HuH-7 (cell line): ENCODE data around the gene IL7R.
"Not testable (repeated sequence)": the region's sequence is repeated elsewhere in the genome, so short reads cannot be mapped to it uniquely, and the experiment has no call there.

Experiments
- DNase-seq: peaks from one replicate; pipeline ENCODE4 v3.0.0; 2011; ENCODE audit warnings: low spot score

The IL7R gene

DNA sequence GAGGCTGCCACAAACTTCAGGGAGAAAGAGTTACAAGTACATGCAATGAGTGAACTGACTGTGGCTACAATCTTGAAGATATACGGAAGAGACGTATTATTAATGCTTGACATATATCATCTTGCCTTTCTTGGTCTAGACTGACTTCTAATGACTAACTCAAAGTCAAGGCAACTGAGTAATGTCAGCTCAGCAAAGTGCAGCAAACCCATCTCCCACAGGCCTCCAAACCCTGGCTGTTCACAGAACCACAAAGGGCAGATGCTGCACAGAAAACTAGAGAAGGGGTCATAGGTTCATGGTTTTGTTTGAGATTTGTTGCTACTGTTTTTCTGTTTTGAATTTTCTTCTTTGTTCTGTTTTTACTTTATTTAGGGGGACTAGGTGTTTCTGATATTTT lies 21.0 kb downstream of the IL7R start:
- no peak for DNase-seq

DNA sequence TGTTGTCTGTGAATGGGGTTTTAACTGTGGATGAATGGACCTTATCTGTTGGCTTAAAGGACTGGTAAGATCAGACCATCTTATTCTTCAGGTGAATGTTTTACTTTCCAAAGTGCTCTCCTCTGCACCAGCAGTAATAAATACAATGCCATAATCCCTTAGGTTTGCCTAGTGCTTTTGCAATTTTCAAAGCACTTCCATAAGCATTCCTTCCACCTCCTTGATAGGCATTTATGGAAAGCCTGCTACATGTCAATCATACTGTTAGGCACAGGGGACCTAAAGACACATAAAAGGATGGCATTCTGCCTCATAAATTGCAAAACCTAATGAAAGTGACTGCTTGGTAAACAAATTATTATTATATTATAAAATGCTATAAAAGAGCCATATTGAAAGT lies 21.4 kb downstream of the IL7R start:
- DNase-seq: no peak

DNA sequence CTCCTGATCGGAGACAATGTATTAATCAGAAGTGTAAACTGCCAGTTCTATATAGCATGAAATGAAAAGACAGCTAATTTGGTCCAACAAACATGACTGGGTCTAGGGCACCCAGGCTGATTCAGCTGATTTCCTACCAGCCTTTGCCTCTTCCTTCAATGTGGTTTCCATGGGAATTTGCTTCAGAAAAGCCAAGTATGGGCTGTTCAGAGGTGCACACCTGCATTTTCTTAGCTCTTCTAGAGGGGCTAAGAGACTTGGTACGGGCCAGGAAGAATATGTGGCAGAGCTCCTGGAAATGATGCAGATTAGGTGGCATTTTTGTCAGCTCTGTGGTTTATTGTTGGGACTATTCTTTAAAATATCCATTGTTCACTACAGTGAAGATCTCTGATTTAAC lies 22.4 kb downstream of the IL7R start:
- DNase-seq: no peak

DNA sequence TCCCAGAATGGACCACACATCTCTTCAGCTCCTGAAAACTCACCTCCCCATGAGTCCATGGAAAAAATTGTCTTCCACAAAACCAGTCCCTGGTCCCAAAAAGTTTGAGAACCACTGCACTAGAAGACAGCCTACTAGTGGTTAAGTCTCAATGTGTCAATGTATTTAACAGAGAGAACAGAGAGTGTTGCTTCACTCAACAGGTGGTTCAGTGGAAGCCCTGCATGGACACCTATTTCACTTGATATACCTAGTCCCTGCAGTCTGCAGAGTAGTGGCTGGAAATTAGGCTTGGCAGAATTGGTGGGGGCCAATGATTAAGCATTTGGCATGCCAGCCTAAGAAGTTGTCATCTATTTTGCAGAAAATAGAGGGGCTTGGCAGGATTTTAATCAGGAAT lies 23.0 kb downstream of the IL7R start:
- no peak for DNase-seq

DNA sequence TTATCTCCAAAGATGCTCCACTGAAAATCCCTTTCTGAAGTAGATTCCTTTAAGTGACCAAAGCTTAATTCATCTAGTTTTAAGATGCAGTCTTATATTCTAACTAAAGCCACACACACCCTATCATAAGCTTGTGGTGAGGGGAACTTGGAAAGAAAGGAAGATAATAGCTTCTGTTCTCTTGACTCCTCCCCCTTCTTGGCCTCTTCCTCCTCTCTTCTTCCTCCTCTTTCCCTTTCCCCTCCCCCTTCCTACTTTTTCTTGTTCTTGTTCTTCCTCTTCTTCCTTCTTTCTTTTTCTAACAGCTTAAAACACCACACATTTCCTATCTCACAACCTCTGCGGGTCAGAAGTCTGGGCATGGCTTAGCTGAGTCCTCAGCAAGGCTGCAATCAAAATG lies 23.5 kb downstream of the IL7R start:
- no peak for DNase-seq

DNA sequence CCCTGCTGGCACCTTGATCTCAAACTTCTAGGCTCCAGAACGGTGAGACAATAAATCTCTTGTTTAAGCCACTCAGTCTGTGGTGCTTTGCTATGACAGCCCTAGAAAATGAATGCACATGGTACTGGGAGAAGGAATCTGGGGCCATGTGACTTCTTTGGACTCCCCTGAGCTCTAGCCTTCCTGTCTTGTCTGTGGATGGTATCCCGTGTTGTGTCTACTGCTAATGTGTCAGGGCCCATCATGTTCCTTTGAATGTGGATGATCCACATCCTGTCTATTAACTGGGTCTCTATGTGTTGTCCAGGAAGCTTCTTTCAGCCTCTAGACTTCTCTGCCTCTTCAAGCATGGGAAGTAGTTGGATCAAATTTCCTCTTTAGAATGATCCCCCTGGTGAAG lies 25.1 kb downstream of the IL7R start:
- no peak for DNase-seq

DNA sequence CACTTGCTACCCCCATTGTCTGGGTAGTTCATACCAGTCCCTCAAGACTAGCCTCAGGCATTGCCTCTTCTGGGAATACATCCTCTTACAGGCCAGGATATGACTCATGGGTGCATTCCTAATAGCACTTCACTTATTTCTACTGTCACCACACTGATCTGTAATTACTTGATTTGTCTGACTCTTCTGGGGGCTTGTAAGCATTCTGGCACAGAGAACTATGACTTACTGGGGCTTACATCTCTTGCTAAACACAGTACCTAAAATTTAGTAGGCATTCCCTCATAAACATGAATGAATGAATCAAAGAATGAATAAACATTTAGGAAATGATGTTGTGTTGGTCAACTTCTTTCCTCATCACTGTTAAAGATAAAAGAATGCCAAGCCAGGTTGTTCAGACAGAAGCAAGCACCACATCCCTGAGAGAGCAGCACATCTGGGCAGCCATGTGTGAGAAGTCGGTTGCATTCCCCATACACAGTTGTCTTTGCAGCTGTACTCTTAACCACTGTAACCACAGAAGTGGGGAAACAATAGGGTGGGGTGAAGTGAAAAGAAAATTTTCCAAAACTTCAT lies 27.6 kb downstream of the IL7R start:
- DNase-seq: no peak

DNA sequence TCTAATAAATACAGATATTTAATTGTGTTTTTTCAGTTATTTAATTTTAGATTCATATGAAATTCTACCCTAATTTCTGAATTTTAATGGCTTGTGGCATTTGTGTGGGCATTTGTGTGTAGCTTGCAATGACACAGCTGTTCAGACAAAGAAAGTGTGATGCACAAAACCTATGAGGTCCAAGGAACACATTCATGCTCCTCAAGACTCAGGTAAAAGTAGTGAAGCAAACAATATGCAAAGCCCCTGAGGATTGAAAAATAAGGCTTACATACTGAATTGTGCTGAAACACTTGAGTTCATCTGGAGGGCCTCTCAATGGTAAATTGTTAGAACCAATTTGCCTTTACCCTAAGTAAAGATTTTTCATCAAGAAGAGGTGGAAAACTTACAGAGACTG lies 28.1 kb downstream of the IL7R start:
- no peak for DNase-seq

DNA sequence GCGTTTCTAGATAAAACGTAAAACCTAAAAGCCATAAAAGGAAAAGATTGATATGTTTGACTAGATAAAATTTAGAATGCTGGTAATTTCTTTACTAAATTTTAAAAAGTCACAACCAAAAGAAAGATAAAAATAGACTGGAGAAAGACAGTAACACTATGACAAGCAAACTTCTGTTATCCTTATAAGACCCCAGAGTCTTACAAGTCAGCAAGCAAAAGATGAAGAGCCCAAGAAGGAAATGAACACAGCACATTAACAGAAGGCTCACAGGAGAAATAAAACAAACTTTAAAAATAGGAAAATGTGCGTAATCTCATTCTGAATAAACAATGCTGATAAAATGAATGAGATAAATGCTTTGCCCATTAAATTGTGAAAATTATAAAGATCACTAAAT lies 29.7 kb downstream of the IL7R start:
- no peak for DNase-seq

DNA sequence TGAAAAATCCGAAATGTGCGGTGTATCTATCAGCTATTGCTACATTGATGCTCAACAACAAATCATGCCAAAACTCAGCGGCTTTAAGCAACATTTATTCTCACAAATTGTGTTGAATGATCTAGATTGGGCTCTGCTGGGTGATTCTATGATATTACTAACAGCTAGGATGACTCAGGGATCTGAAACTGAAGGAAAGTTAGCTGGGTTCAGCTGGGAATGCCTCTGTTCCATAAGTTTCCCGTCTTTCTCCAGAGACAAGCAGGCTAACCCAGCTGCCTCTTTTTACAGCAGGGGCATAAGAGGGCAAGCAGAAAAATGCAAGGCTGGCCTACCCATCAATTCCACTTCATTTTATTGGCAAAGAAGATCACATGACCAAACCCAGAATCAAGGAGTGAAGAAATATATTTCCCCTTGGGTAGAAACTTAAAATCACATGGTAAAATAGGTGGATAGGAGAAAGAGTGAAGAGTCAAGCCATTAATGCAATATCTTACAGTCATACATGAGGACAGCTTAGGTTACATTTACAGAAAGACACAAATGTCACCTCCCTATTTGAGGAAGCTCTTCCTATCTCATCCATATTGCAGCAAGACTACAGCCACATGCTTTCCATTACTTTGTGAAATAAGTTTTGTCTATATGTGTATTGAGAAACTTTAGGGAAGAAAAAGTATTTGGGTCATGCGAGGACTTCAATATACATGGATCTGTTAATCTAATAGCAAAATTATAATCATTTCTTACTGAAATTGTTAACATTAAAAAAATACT lies 30.8 kb downstream of the IL7R start:
- no peak for DNase-seq

DNA sequence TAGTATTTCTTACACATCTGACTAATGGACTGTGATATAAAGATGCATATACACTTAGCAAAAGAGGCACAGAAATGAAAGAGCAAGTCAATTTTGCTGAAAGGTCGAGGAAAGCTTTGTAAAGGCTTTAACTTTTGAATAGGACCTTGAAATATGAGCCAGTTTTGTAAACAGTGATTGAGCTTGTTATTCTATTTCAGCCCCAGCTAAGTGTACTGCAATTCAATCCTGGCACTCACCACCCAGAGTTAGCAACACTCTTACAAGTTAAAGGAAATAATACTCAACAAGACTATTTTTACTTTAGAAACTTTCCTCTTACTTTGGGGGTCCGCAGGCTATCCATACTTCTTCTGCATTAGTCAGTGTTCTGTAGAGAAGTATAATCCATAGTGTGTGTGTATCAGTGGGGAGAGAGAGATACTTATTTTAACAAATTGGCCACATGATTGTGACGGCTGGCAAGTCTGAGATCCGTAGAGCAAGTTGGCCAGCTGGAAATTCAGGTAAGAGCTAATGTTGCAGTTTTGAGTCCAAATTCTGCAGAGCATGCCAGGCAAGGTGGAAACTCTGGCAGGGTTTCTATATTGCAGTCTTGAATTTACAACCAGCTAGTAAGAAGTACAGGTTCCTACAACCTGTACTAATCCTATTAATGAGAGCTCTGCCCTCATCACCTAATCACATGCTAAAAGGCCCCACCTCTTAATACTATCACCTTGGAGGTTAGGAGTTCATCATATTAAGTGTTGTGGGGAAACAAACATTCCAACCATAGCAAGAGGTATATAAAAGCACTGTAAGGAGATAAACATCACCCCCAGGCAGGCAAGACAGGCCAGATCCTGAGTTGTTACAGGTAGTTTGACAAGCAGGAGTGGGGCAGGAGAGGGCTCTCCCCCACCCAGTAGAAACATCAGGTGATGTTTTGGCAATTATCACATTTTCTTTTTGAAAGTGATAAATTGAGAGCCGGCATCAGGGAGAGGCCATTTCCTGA lies 33.6 kb downstream of the IL7R start:
- no peak for DNase-seq

DNA sequence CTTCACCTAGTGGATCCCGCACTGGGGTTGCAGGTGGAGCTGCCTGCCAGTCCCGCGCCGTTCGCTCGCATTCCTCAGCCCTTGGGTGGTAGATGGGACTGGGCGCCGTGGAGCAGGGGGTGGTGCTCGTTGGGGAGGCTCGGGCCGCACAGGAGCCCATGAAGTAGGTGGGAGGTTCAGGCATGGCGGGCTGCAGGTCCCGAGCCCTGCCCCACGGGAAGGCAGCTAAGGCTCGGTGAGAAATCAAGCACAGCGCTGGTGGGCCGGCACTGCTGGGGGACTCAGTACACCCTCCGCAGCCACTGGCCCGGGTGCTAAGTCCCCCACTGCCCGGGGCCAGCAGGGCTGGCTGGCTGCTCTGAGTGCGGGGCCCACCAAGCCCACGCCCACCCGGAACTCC lies 36.1 kb downstream of the IL7R start:
- not testable (repeated sequence) for DNase-seq

DNA sequence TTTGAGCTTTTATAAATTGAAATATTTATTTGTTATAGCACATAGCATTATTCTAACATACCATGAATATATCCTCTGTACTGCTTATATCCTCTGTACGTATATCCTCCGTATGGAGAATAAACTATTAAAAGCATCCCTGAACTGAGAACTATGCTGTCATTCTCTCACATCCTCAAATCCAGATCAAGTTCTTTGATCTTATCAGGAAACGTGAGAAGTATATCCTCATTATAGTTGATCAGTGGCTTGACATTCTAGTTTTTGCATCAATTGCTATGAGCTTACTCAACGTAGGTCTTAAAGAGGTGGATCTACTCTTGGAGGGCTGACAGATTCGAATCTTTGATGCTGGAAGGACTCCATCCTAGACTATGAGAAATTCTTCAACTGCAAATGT lies 37.4 kb downstream of the IL7R start:
- DNase-seq: no peak

DNA sequence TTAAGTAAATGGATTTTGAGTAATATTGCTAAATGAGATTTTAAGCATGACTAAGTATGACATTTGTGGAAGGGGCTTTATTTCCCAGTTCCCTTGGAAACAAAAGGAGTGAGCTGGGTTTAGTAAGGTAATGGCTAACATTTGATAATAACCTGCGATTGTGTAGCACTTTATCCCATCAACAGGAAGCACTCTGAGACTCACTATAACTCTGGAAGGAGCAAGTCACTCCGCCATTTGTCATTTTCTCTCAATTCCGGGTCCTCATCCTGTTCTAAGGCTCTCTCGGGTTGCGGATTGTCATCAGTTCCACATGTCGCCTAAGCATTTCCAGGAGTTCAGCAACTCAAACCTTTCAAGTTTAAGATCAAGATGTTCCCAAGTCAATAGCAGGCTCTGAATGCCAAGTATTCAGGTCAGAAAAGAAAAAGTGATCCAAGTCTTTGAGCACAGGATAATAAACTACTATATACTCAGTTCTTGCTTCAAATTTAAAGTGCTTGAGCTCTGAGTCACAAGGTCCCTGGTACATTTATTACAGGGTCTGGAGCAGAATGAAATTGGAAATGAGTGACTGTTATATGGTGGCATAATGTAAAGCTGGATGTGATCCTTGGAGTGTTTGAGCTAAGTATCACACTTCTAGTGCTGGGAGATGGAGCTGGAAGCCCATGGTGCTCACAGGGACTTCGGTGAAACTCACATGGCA lies 42.4 kb downstream of the IL7R start:
- DNase-seq: no peak

DNA sequence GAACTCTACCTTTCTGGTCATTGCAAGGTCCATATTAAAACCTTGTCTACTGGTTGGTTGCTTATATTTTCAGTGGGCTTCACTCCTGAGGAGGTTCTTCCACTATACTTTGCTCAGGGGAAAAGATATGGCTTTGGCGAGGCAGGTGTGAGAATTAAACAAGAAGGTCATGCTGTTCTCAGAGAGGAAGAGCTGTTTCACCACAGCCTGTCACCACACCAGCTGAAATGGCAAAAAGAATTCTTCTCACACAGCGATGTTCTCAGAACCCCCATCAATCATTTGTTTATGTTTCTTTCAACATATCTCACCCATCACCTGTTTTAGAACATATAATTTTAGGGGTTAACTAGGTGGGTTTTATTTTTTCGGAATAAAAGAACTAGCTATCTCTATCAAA lies 43.1 kb downstream of the IL7R start:
- no peak for DNase-seq

DNA sequence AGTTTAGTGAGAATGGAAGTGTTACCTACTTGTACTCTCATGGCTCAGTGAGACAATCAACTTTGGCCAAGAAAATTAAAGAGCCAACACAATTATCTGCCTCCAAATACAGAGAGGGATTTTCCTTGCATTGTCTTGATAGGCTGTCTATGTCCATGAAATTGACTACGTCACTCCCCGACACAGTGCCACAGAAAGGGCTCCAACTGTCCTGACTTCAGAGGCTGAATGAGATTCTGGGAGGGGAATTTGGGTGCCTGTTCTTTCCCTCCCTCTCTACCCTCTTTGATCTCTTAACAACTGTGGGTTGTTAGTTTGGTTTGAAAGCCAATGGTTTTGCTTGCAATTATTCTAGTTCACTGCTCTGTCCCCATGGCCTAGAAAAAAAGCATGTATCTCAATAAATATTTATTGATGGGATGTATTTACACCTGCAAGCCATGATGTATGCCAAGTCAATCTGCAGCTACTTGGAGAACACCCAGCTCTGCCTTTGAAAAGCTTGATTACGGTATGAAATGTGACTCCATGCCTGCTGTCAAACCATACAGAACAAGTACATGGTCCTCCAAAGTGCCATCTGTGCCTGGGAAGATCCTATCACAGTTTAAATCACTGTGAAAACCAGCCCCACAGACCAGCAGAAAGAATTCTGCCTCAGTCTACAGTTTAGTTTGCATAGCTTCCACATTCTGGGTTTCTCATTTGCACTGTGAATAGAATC lies 44.4 kb downstream of the IL7R start:
- no peak for DNase-seq

DNA sequence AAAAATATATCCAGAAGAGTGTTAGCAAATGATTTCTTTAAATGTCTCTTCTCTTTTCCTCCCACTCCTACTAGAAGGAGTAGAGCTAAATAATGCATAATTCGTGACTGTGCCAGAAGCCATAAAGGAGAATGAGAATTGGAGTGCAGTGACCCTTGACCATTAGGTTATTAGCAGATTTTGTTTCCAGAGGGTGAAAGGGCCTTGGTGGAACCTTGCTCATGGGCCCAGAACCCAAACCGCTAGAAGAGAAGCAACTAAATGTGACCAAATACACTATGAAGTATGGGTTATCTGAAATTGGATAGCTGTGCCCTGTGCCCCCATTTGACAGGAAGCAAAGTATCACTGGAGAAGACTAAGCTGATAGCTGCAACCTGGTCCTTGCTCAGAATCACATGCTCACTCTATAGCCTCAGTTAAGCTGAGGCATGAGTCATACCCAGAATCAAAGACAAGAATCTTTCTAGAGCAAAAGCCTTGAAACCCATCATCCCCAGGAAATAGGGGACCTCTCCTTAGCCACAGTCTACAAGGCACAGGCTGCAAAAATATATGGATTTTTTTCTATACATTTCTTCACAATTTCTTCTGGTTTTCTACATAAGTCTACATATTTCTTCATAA lies 45.5 kb downstream of the IL7R start:
- DNase-seq: no peak

DNA sequence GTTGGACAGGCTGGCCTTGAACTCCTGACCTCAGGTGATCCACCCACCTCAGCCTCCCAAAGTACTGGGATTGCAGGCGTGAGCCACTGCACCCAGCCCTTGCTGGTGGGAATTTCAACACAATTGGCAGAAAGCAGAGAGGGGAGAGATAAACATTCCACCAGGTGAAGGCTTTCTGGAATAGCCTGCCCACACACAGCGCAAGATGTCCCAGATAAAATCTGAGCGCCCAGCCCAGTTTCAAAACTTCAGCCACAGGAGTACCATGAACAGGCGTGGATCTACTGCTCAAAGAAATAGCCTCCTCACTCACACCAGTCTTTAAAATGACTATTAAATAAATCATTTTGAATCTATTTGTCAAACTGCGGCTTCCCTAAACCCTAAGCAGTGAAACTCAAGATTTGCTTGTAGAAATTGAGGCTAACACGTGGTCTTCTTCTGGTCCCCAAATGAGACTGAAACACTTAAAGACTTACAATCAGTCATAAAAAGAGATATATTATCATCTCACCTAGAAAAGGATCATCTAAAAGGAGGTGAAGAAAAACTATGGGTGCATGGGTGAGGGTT lies 47.0 kb downstream of the IL7R start:
- no peak for DNase-seq

DNA sequence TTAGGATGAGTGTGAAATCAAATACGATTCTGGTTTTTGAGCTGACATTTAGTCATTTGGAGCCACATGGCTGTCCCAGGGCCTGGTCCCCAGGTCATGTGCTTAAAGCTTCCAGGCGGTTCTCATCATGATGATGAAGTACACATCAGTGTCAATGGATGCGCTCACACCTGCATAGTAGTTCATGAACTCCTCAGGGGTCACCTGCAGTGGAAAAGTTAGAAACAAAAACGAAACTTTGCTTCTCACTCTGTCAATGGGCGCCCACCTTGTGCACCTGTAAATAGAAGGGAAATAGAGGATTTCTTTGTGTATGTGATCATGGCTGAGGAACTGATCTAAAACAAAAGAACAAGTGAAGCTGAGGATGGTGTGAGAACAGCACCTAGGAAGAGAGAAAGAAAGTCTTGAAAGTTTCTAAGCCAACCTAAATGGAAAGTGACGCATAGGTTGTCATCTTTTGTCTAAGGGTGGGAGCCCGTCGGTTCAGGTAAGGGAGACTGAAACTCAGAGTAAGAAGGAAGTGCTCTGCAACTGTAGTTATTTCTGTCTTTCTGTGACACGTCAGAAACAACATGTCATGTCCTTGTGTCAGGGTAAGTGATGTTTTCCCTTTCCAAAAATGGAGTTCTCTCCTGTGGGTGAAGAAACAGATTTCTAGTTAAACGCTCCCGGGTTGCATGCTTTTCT lies 47.9 kb downstream of the IL7R start:
- DNase-seq: no peak

DNA sequence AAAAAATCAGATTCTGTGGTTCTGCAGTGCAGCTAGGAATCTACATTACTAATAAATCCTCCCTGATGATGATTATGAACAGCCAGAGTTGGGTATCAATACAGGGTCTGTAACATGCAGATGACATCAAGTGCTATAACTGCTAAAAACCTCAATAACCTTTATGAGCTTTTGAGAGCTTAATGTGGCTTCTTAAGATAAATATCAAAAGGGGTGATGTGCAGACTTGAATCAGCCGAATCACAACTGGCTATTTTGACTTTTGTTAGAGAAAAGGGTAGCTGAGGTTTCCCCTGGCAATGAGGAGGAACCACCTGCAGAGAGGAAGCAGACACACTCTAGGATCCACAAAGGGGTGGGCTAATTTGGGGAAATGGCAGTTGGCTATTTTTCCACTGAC lies 51.5 kb downstream of the IL7R start:
- no peak for DNase-seq
